B cell (primary cell): ENCODE results near the gene TRANK1. TPM values are rescaled to one million over a fixed set of nuclear protein-coding genes. Genes with fewer than 3 reads are reported as not detected.
A peak's percentile ranks its signal among the peaks of the same experiment; 100 is the strongest.

ENCODE experiments used
- ATAC-seq: fragments of 200-7000 bp; cut with Tn5 transposase; one replicate; pipeline ENCODE4 v1.10.0; 2021; ENCODE audit warnings: low read depth, mild to moderate bottlenecking, moderate number of reproducible peaks, moderate library complexity
- CTCF ChIA-PET: fragments of 350-600 bp; sonication (Branson Sonifier 250); formaldehyde crosslinking; loops from one replicate; lab custom pipeline; 2021; ENCODE audit warnings: antibody characterized with exemption, inconsistent platforms; lab: Charles Lee
- POLR2A ChIA-PET: fragments of 350-600 bp; sonication (Branson Sonifier 250); formaldehyde crosslinking; loops from one replicate; lab custom pipeline; 2021; ENCODE audit warnings: antibody characterized with exemption; lab: Charles Lee
- DNase-seq: peaks from one replicate; pipeline ENCODE4 v3.0.0; 2013
- H2AFZ ChIP-seq: 2 replicates; pipeline ENCODE4 v1.6.1; 2012; ENCODE audit warnings: mild to moderate bottlenecking, low read depth, low read length; ENCODE audit not compliant: insufficient read depth, poor library complexity, severe bottlenecking
- H3K27ac ChIP-seq, 2 donors: 1 replicate in 1 of 2; 2 replicates in 1 of 2; pipeline ENCODE4 v1.5.1; 2012 to 2013; ENCODE audit warnings: low read length in 2 of 2, mild to moderate bottlenecking in 2 of 2, moderate library complexity in 1 of 2
- H3K27me3 ChIP-seq, 4 experiments: fragments of 200-600 bp in 1 of 4; sonication (generic) in 1 of 4; replicated peaks in 1 of 4; 1 replicate in 2 of 4; 2 replicates in 2 of 4; pipeline versions ENCODE4 v1.6.1 to v1.7.0; 2013 to 2016; ENCODE audit warnings: low read length in 3 of 4, mild to moderate bottlenecking in 2 of 4, mixed read lengths in 1 of 4, moderate library complexity in 1 of 4; ENCODE audit not compliant: insufficient read depth in 4 of 4, control insufficient read depth in 3 of 4; ENCODE audit errors: control extremely low read depth in 1 of 4
- H3K36me3 ChIP-seq, 2 experiments: replicated peaks in 1 of 2; 1 replicate in 1 of 2; 2 replicates in 1 of 2; pipeline versions ENCODE4 v1.6.1 to v1.7.1; 2013; ENCODE audit warnings: low read length in 1 of 2; ENCODE audit not compliant: insufficient read depth in 2 of 2, control insufficient read depth in 1 of 2; ENCODE audit errors: control extremely low read depth in 1 of 2, extremely low read depth in 1 of 2
- H3K4me1 ChIP-seq, 2 donors: fragments of 200-600 bp in 1 of 2; sonication (generic) in 1 of 2; 1 replicate in 1 of 2; 2 replicates in 1 of 2; pipeline versions ENCODE4 v1.5.1 to v1.6.1; 2013 to 2017; ENCODE audit warnings: low read length in 2 of 2; ENCODE audit not compliant: control insufficient read depth in 2 of 2, insufficient read depth in 2 of 2
- H3K4me2 ChIP-seq: replicated peaks from 2 replicates; pipeline ENCODE3; 2012; ENCODE audit warnings: mild to moderate bottlenecking, low read depth, low read length; ENCODE audit not compliant: poor library complexity, severe bottlenecking
- H3K4me3 ChIP-seq, 5 experiments: fragments of 200-600 bp in 1 of 5; sonication (generic) in 1 of 5; 1 replicate in 3 of 5; 2 replicates in 2 of 5; pipeline versions ENCODE4 v1.5.1 to v1.7.0; 2011 to 2016; ENCODE audit warnings: low read length in 4 of 5, mild to moderate bottlenecking in 4 of 5, low read depth in 2 of 5, control low read depth in 1 of 5, moderate library complexity in 1 of 5; ENCODE audit not compliant: insufficient read depth in 1 of 5; ENCODE audit errors: control extremely low read depth in 1 of 5, extremely low read depth in 1 of 5
- H3K79me2 ChIP-seq: fragments of 200-600 bp; sonication (generic); one replicate; pipeline ENCODE4 v1.6.0; 2016; ENCODE audit warnings: low read length; ENCODE audit not compliant: control insufficient read depth, insufficient read depth
- H3K9ac ChIP-seq: fragments of 200-600 bp; sonication (generic); 2 replicates; pipeline ENCODE4 v1.6.1; 2017; ENCODE audit warnings: mild to moderate bottlenecking, low read length, moderate library complexity
- H3K9me3 ChIP-seq, 3 donors: one replicate each; pipeline versions ENCODE4 v1.6.1 to v1.7.1; 2013; ENCODE audit warnings: low read length in 2 of 3; ENCODE audit not compliant: control insufficient read depth in 2 of 3, insufficient read depth in 1 of 3; ENCODE audit errors: control extremely low read depth in 1 of 3
- H4K20me1 ChIP-seq: 2 replicates; pipeline ENCODE4 v1.6.0; 2012; ENCODE audit warnings: mild to moderate bottlenecking, low read length; ENCODE audit not compliant: insufficient read depth, control insufficient read depth, poor library complexity, severe bottlenecking
- H3K27ac Mint-ChIP-seq: one replicate; pipeline ENCODE4 v1.8.0; 2021; ENCODE audit warnings: mixed read lengths
- H3K27me3 Mint-ChIP-seq: one replicate; pipeline ENCODE4 v1.8.0; 2021; ENCODE audit warnings: mixed read lengths
- H3K4me1 Mint-ChIP-seq: one replicate; pipeline ENCODE4 v1.8.0; 2021; ENCODE audit warnings: mixed read lengths
- H3K4me3 Mint-ChIP-seq: one replicate; pipeline ENCODE4 v1.8.0; 2021; ENCODE audit warnings: mixed read lengths
- H3K9me3 Mint-ChIP-seq: one replicate; pipeline ENCODE4 v1.8.0; 2022; ENCODE audit warnings: mixed read lengths; ENCODE audit not compliant: insufficient read depth
- CTCF ChIP-seq: fragments of 200-600 bp; IDR thresholded peaks from one replicate; pipeline ENCODE4 v1.8.0; 2022; ENCODE audit warnings: antibody characterized with exemption, mild to moderate bottlenecking
- EZH2 ChIP-seq: IDR thresholded peaks from 2 replicates; pipeline ENCODE4 v1.6.1; 2012; ENCODE audit warnings: borderline replicate concordance, low read depth, mild to moderate bottlenecking, moderate library complexity, low read length; ENCODE audit not compliant: insufficient read depth, poor library complexity, severe bottlenecking
- WGBS: methylation state at CpG from one replicate; pipeline ENCODE4 v1.1.5; 2013; ENCODE audit warnings: missing lambda C conversion rate; ENCODE audit not compliant: insufficient coverage; 5-methylcytosine and 5-hydroxymethylcytosine counted together
- intact Hi-C: fragments of 100-400 bp; cut with micrococcal nuclease; formaldehyde crosslinking; loops from one replicate; pipeline ENCODE4 v1.10.0; 2022
- polyA plus RNA-seq: library from polyadenylated mRNA; depleted of rRNA; stranded (reverse); fragments of >200 nt; gene quantifications from 2 replicates; pipeline ENCODE4 v1.2.3, GENCODE V29; 2012
- total RNA-seq, 2 donors: library from RNA; stranded (reverse); fragments of 120-200 nt in 1 of 2; gene quantifications; 1 replicate in 1 of 2; 2 replicates in 1 of 2; pipeline versions ENCODE4 v1.2.3 to v1.2.4, GENCODE V29; 2013 to 2022

The TRANK1 gene
- total and polyA plus RNA-seq, 2 donors (not counting 1 experiment from before 2014, with no cell fraction given) = 20.8 to 147 TPM

GRCh38 chr3:36864180-36865053 lies 80.4 kb downstream of the TRANK1 start:
- H3K4me1 ChIP-seq = peaks cover 5 to 13% of the 10 kb centered on the region in 2 donors
- Mint-ChIP-seq H3K9me3 (no peaks in the 10 kb centered on the region), H3K27ac (no peak overlapping the region), H3K27me3 (no peaks in the 10 kb centered on the region), H3K4me3 (no peak overlapping the region), H3K4me1 (peaks cover 16% of the 10 kb centered on the region)
- CTCF ChIA-PET = interaction anchor here (0.7 to 1.4 kb wide), 5 partner anchors 43 to 104 kb away, joined by 3 to 6 read pairs (median 3); no protein-coding TSS in a partner anchor
- 9% methylated on average over 2 of the region's 5 CpGs for WGBS
- peaks cover 1 to 62% of the 10 kb centered on the region in 2 experiments for H3K36me3 ChIP-seq
- no peaks in the 10 kb centered on the region for H3K27me3 ChIP-seq
- ATAC-seq (no peak), DNase-seq (no peak)
- intact Hi-C loops = loop anchor here (10.0 kb wide), 1 partner anchor 900 kb away; no protein-coding TSS in a partner anchor
- POLR2A ChIA-PET = no interaction called here
- H2AFZ ChIP-seq = no peak overlapping the region
- peak overlapping the region in 1 of 2 donors; percentile 52 for H3K27ac ChIP-seq
- H3K4me3 ChIP-seq = no peak overlapping the region
- H3K4me2 ChIP-seq = peak overlapping the region; percentile 0
- no peaks in the 10 kb centered on the region for H4K20me1 ChIP-seq
- H3K9ac ChIP-seq = no peak overlapping the region
- no peak for TF ChIP-seq CTCF
- TF ChIP-seq EZH2 = no peak
- H3K79me2 ChIP-seq = peaks cover 27% of the 10 kb centered on the region
- no peaks in the 10 kb centered on the region for H3K9me3 ChIP-seq
